Gastrocnemius medialis (tissue), 4 donors: Measurements from ENCODE around the gene LTBP4. TPM values are rescaled to one million over a fixed set of nuclear protein-coding genes. Genes with fewer than 3 reads are reported as not detected.

ENCODE experiments used
- ATAC-seq, 2 donors: fragments of 150-250 bp; one replicate each; pipeline ENCODE4 v1.9.1; 2016
- DNase-seq, 2 donors: peaks; one replicate each; pipeline ENCODE4 v3.0.0-alpha.2; 2019
- H3K27ac ChIP-seq, 4 donors: fragments of 200-600 bp; sonication (generic); 1 replicate in 1 of 4; 2 replicates in 3 of 4; pipeline ENCODE4 v1.5.1; 2016 to 2018; ENCODE audit warnings: mild to moderate bottlenecking in 2 of 4, moderate library complexity in 1 of 4
- H3K27me3 ChIP-seq, 3 donors: fragments of 200-600 bp; sonication (generic) in 2 of 3; 1 replicate in 1 of 3; 2 replicates in 2 of 3; pipeline versions ENCODE4 v1.5.1 to v1.6.0; 2016 to 2019; ENCODE audit warnings: mild to moderate bottlenecking in 1 of 3, moderate library complexity in 1 of 3
- H3K36me3 ChIP-seq, 2 donors: fragments of 200-600 bp; sonication (generic) in 1 of 2; one replicate each; pipeline ENCODE4 v1.5.1; 2017 to 2018
- H3K4me1 ChIP-seq, 2 donors: fragments of 200-600 bp; sonication (generic) in 1 of 2; one replicate each; pipeline ENCODE4 v1.5.1; 2016 to 2017; ENCODE audit warnings: mild to moderate bottlenecking in 2 of 2
- H3K4me3 ChIP-seq, 4 donors: fragments of 200-600 bp; sonication (generic) in 3 of 4; 1 replicate in 1 of 4; 2 replicates in 3 of 4; pipeline ENCODE4 v1.5.1; 2016 to 2019; ENCODE audit warnings: mild to moderate bottlenecking in 2 of 4
- H3K9me3 ChIP-seq, 3 donors: fragments of 200-600 bp; sonication (generic) in 2 of 3; 1 replicate in 1 of 3; 2 replicates in 2 of 3; pipeline ENCODE4 v1.5.1; 2016 to 2019
- CTCF ChIP-seq, 5 experiments: fragments of 450-650 bp in 3 of 5; fragments of 200-600 bp in 2 of 5; sonication (generic) in 2 of 5; IDR thresholded peaks in 4 of 5; conservative IDR thresholded peaks in 1 of 5; 1 replicate in 4 of 5; 2 replicates in 1 of 5; pipeline ENCODE4 v1.5.1; 2016 to 2019; ENCODE audit warnings: antibody characterized with exemption in 5 of 5, mild to moderate bottlenecking in 3 of 5, moderate library complexity in 3 of 5
- POLR2A ChIP-seq, 2 donors: fragments of 450-650 bp; IDR thresholded peaks; one replicate each; pipeline ENCODE4 v1.6.1; 2017; ENCODE audit warnings: antibody characterized with exemption in 2 of 2, mild to moderate bottlenecking in 2 of 2, moderate library complexity in 2 of 2
- in situ Hi-C, 4 donors: fragments of 200-750 bp; cut with MboI; loops; one replicate each; pipeline versions ENCODE4 v1.15.0 to v1.8.0; 2017; ENCODE audit warnings: low sequenced_read_pairs in 4 of 4
- intact Hi-C: fragments of 100-400 bp; cut with DNase I; formaldehyde crosslinking; loops from one replicate; pipeline ENCODE4 v1.15.1; 2023; ENCODE audit warnings: low total_unique reads
- total RNA-seq, 4 donors: library from RNA; depleted of rRNA; stranded (reverse); fragments of >200 nt; gene quantifications; one replicate each; pipeline versions ENCODE4 v1.1.0 to v1.2.3, GENCODE V29; 2016

Gene LTBP4
- total RNA-seq, 4 donors from 2014 or later, result 34.4 to 46.7 (median 40.5) TPM

DNA sequence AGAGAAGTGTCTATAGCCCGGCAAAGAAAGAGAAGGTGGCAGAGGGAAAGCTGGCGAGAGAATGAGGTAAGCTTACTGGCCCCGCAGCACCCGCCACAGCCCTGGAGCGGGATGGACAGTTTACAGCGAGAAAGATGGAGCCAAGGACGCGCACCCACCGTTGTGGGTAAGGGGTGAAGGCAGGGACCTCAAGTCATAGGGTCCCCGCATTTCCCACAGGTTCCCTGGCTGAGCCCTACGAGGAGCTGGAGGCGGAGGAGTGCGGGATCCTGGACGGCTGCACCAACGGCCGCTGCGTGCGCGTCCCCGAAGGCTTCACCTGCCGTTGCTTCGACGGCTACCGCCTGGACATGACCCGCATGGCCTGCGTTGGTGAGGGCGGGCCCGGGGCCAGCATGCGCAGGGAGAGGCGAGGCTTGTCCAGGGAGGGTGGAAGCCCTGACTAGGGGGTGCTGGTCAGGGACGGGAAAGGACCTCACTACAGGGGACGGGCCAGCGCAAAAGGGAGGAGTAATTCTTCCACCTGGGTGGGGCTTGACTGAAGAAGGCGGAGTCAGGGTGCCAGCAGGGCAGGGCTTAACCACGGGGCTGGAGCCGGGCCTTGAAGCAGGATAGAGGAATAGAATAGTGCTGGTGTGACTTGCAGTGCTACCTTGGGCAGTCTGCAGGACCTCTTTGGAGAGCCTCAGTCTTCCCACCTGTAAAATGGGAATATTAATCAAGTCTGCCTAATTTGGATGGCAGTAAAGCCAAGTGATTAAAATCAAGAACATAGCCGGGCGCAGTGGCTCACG, 26.5 kb downstream of the LTBP4 start:
- DNase-seq (no peak), ATAC-seq (no peak)
- in situ Hi-C loops (loop anchor here in 1 of 4 donors (25.0 kb wide), 1 partner anchor 490 kb away; no protein-coding TSS in a partner anchor), intact Hi-C loops (no loop called here)
- no peaks in the 10 kb centered on the region for H3K27me3 ChIP-seq
- no peak overlapping the region for H3K4me3 ChIP-seq
- no peak overlapping the region for H3K27ac ChIP-seq
- no peaks in the 10 kb centered on the region for H3K9me3 ChIP-seq
- H3K36me3 ChIP-seq, result peaks cover 0 to 3% of the 10 kb centered on the region in 2 donors
- TF ChIP-seq POLR2A (IDR thresholded peaks at IDR 0.05) (no peak), CTCF (IDR thresholded peaks at IDR 0.05 in 4 of 5, conservative IDR thresholded peaks at IDR 0.05 in 1 of 5) (no peak)
- no peaks in the 10 kb centered on the region for H3K4me1 ChIP-seq

GRCh38 chr19:40629346-40629745, 28.2 kb downstream of the LTBP4 start:
- ATAC-seq (no peak), DNase-seq (no peak)
- TF ChIP-seq CTCF (IDR thresholded peaks at IDR 0.05 in 4 of 5, conservative IDR thresholded peaks at IDR 0.05 in 1 of 5) (no peak), POLR2A (IDR thresholded peaks at IDR 0.05) (no peak)
- peaks cover 0 to 3% of the 10 kb centered on the region in 2 donors for H3K4me1 ChIP-seq
- no peak overlapping the region for H3K27ac ChIP-seq
- no peaks in the 10 kb centered on the region for H3K9me3 ChIP-seq
- in situ Hi-C loops, result loop anchor here in 1 of 4 donors (25.0 kb wide), 1 partner anchor 492 kb away; no protein-coding TSS in a partner anchor
- no peaks in the 10 kb centered on the region for H3K27me3 ChIP-seq
- no peak overlapping the region for H3K4me3 ChIP-seq
- H3K36me3 ChIP-seq, result peaks cover 0 to 3% of the 10 kb centered on the region in 2 donors
- intact Hi-C loops, result no loop called here

DNA sequence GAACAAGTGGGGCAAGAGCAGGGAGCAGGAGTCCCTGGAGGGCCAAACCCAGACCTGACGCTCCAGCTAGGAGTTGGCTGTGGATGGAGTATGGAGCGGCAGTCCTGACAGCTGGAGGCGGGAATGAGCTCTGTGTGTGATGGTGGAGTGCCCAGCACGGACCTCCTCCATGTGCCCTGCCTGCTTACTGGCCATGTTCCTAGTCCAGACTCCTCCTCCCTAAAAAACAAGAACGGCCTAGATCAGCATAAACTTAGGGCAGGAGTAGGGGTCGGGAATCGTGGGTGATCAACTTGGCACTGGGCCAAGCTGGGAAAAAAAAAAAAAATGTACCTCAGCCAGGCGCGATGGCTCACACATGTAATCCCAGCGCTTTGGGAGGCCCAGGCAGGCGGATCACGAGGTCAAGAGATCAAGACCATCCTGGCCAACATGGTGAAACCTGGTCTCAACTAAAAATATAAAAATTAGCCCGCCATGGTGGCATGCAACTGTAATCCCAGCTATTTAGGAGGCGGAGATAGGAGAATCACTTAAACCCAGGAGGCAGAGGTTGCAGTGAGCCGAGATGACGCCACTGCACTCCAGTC, 29.5 kb downstream of the LTBP4 start:
- no peak overlapping the region for H3K4me3 ChIP-seq
- no peak for ATAC-seq
- TF ChIP-seq CTCF (IDR thresholded peaks at IDR 0.05 in 4 of 5, conservative IDR thresholded peaks at IDR 0.05 in 1 of 5) (no peak), POLR2A (IDR thresholded peaks at IDR 0.05) (no peak)
- H3K9me3 ChIP-seq, result no peaks in the 10 kb centered on the region
- intact Hi-C loops, result no loop called here
- no peak overlapping the region for H3K27ac ChIP-seq
- DNase-seq, result no peak
- peaks cover 0 to 3% of the 10 kb centered on the region in 2 donors for H3K4me1 ChIP-seq
- peaks cover 0 to 3% of the 10 kb centered on the region in 2 donors for H3K36me3 ChIP-seq
- in situ Hi-C loops, result loop anchor here in 1 of 4 donors (10.0 to 25.0 kb wide), 2 partner anchors 326 to 493 kb away; no protein-coding TSS in a partner anchor
- H3K27me3 ChIP-seq, result no peaks in the 10 kb centered on the region

- TF ChIP-seq POLR2A (IDR thresholded peaks at IDR 0.05) (no peak), CTCF (IDR thresholded peaks at IDR 0.05 in 4 of 5, conservative IDR thresholded peaks at IDR 0.05 in 1 of 5) (no peak)
- ATAC-seq (no peak), DNase-seq (no peak)
- Histone ChIP-seq H3K4me1 (peaks cover 0 to 3% of the 10 kb centered on the region in 2 donors), H3K36me3 (no peaks in the 10 kb centered on the region), H3K27ac (no peak overlapping the region), H3K4me3 (no peak overlapping the region), H3K9me3 (no peaks in the 10 kb centered on the region), H3K27me3 (no peaks in the 10 kb centered on the region)
- in situ Hi-C loops (loop anchor here in 1 of 4 donors (10.0 to 25.0 kb wide), 2 partner anchors 328 to 495 kb away; no protein-coding TSS in a partner anchor), intact Hi-C loops (no loop called here)
Measured at GRCh38 chr19:40632311-40633036, 31.3 kb downstream of the LTBP4 start.
